NCI-H524 (cell line): Measurements from ENCODE around the gene FEM1B.
"Not testable (repeated sequence)": the region's sequence is repeated elsewhere in the genome, so short reads cannot be mapped to it uniquely, and the experiment has no call there.

Source experiments
- DNase-seq, 2 experiments: peaks; one replicate each; lab custom pipeline; 2025; lab: John Stamatoyannopoulos, UW

FEM1B gene

DNA sequence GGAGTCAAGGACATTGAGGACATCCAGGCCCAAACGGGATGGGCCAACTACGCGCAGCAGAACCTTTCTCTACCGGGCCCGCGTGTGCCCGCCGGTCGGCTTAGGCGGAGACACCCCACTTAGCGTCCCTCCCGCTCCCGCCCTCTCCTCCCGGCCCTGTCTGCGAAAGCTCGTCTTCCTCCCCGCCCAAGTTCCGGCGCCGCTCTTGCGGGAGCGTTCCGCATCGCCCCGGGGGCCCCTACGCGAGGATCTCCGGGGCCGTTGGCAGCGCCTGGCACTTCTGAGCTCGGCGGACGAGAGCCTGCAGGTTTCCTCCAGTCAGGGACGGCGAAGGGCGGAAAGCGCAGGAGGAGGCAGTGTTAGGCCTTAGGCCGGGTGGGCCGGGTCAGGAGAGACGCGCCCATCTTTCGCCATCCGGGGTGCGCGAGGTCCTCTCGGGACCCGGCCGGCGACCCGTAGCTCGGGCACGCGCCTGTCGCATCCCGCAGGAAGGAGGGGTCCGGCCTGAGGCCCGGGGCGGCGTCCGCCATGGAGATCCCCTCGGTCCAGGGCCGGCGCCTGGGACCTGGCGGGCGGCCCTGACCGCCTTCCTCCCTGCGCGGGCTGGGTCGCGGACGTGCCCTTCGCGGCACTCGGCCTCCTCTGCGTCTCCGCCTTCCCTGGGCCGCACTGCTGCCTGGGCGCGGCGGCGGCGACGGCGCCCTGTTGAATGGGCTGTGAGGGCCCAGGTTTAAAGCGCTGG lies at the start of gene FEM1B:
Gene FEM1B, plus strand, starts transcription at position 143 of the 742 bp plus-strand sequence. CDS start 673 bp downstream, outside the sequence.
- peak; percentile 91 for DNase-seq

DNA sequence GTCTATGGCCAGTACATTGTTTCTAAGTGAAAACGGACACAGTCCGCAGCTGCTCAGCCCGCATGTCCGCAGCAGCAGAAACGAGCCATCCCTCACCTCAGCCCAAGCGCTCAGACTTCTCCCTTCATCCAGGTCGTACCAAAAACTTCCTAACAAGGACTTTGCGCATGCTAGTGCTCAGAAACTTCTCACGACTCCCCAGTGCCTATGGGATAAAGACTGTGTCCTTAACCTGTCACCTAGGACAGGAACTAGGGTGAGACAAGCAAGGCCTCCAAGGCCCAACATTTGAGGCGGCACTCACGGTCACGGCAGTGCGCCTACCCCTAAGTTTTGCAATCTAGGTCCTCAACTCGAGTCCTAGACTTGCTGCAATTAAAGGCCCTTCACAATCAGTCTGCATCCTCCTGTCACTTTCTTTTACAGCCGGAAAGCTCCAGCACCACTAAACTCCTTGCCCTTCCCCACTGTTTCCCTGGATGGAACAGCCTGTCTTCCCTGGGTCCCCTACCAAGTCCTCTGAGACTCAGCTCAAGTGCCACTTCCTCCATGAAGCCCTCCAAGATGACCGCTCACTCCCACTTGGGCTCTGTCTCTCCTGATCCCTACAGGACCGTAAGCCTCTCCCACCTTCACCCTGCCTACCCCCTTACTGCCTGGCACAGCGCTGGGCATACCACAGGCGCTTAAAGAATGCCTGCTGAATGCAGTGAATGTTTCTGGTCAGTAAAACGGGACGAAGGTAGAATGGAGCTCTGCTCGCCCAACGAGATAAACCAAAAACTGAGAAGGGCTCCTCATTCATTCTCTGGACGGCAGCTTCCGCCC lies 49.2 kb upstream of the FEM1B start:
- DNase-seq, result peak in 1 of 2 experiments; percentile 28

DNA sequence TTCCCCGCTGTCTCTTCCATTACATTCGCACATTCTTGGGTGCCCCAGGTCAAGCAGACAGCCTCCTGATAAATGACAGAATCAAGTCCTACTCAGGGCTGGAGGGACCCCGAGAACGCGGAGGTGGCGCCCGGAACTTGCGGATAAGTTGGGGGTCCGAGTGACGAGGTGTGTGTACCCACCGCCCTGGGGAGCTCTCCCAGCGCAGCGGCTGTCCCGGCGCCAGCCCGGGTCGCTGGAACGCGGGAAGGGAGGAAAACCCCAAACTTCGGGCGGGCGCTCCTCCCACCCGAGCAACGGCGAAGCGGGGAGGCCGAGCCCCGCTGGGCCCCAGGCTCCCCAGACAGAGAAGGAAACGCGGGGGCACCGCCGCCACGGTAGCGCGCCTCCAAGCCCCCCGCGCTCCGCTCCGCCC lies 48.6 kb upstream of the FEM1B start:
- peak in 1 of 2 experiments; percentile 49 for DNase-seq

DNA sequence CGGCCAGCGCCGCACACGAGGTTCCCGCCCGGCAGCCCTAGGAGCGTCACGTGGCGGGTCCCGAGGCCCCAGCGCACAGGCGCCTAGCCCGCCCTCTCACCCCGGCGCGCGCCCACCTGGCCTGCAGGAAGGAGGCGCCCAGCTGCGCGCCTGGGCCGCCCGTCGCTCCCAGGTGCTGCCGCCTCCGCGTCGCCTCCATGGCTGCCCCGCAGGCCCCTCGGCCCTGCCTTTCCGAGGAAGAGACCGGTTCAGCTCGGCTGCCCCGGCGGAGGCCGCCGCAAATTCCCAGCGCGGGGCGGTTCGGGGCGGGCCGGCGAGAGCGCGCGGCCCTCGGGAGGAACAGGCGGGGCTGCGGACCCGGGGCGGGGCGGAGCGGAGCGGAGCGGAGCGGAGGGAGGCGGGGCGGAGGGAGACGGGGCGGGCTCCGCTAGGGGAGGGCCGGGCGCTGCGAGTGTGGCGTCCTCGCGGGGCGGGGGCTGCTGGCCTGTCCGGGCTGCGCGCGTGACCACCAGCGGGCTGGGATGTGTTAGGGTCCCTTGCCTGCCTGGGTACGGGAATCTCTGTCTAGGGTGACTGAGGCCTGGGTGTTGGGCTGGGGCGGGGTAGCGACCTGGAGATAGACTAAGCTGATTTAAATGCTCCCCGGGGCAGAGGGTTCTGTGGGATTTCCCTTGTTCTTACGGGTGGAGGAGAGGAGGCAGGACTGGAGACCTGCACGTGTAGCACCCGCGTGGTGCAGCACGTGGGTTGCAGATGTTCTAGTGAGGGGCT lies 48.0 kb upstream of the FEM1B start, which contains the start of gene CLN6:
Gene CLN6, minus strand, starts transcription at position 343 of the 771 bp plus-strand sequence. Its CDS starts 144 bp downstream, at position 199.
- peak; percentile 69 to 84 for DNase-seq

DNA sequence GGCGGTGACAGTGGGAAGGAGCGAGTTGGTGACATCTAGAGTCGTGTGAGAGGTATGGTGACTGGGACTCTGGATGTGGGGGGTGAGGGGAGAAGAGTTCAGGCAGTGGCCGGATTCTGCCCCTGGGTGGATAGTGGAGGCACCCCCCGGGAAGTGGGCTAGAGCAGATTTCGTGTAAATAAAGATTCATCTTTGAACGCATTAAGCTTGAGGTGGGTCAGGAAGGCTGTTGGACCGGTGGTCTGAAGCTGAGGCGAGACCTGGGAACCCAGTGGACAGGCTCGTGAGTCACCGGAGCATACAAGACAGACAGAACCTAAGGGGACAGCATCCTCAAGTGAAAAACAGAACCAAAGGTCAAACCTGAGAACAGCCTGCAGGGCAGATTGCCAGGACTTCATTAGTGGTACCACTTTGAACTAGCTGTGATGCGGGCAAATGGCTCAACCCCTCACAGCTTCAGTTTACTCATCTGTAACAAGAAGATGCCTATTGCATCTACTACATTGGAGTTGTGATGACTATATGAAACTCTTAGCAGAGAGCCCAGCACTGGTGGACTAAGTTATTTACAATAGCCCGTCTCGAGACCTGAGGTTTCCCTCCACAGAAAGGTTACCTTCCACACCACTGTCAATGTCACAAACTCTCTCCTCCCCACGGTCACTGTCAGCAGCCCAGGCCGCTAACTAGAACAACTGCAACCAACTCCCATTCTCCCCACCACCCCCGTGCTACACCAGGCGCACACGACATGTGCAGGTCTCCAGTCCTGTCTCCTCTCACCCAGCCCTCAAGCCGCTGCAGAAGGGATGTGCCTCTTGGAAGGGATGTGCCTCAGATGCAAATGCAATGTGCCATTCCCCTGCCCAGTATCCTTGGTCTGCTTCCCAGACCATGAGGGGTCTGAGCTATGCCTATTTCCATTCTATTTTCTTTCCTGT lies 47.1 kb upstream of the FEM1B start:
- DNase-seq, result peak; percentile 53 to 60

DNA sequence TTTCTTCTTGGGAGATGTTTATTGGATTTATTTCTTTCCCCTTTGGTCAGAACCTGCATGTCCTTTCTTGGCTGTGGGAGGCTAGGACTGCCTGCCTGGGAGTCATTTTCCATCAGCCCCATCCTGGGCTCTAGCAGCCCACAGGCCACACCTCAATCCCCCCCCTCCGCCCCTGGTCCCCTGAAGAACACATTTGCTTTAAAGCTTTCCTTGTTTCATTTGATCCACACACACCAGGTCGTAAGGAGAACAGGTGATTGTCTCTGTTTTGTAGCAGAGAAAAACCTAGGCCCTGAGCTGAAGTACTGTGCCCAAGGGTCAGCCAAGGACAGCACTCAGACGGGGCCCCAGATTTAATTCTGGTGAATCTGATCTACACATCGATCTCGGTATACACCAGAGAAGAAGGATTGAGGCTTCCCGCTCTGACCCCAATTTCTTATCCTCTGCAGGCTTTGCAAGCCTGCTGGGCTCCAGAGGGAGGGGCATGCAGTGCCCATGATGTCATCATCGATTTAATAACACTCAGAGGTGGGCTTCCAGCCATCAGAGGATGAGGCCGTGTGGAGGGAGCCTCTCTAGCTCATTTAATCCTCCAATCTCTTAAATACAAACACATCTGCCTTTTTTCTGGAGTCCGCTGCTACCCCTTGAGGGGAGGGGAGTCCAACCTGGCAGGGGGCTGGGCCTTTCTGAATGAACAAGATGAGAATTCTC lies 46.3 kb upstream of the FEM1B start:
- peak; percentile 97 to 99 for DNase-seq

DNA sequence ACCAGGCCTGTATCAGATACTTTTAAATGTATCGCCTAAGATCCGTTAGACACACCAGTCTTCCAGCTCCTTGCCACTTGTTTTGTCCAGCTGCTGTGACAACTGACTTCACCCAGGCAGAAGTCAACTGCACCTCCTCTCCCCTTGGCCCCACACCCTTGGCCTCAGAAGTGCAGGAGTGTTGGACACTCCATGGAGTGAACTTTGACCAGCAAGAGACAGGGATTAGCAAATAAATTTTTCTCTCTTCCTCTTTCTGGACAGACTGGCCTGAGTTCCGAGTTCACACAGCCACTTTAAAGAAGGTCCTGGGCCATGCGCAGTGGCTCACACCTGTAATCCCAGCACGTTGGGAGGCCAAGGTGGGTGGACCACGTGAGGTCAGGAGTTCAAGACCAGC lies 45.1 kb upstream of the FEM1B start:
- DNase-seq, result no peak

DNA sequence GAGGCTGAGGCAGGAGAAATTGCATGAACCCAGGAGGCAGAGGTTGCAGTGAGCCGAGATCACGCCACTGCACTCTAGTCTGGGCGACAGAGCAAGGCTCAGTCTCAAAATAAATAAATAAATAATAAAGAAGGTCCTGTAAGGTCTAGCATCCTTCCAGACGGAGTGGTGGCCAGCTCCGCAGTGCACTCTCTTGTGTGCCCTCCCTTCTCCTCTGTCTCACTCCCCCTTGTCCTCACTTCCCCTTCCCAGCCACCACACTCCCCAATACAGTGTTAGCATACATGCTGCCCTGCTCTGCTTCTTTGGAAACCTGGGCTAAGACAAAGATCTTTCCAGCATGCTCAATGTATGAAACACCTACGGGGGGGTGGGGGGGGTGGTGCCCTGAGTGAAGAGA lies 44.6 kb upstream of the FEM1B start:
- DNase-seq, result no peak

DNA sequence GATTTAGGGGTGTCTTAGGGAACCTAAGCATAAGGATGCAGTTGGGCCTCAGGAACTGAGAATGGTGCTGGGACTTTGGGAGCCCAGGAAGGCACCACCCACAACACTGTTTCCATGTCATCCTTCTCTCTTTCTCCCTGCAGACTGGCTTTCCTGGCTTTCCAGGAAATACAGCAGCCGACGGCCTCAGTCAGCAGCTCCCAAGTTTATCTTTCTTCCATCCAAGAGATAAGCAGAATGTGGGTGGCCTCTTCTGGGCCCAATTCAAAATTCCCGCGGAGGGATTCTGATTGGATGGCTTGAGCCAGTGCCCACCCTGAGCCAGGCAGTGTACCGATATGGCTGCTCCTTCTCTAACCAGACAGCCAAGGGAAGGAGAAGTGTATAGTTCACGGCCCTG lies 43.5 kb upstream of the FEM1B start:
- no peak for DNase-seq

DNA sequence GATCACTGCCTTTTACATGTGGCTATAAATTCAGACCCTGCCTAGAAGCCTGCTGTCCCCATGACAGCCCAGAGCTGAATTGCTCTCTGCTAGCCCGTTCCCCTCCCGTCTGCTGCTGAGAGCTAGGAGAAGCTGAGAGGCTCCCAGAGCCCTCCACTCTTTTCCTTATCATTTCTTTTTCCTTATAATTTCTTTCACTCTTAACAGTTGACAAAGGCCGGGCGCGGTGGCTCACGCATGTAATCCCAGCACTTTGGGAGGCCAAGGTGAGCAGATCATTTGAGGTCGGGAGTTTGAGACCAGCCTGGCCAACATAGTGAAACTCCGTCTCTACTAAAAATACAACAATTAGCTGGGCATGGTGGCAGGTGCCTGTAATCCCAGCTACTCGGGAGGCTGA lies 43.0 kb upstream of the FEM1B start:
- DNase-seq, result not testable (repeated sequence)

DNA sequence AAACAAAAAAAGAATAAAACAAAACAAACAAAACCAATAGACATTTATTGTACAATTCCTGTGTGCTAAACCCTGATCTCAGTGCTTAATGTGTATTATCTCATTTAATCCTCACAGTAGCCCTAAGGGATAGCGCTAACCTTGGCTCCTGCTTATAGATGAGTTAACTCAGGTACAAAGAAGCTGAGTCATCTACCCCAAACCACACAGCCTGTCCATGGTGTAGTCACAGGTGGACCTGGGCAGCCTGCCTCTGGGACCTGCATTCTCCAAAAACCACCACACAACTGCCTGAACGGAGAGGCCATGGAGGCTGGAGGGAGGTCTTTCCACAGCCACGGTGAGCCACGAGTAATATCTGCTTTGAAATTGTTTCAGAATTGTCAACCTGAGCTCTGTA lies 42.5 kb upstream of the FEM1B start:
- no peak for DNase-seq

DNA sequence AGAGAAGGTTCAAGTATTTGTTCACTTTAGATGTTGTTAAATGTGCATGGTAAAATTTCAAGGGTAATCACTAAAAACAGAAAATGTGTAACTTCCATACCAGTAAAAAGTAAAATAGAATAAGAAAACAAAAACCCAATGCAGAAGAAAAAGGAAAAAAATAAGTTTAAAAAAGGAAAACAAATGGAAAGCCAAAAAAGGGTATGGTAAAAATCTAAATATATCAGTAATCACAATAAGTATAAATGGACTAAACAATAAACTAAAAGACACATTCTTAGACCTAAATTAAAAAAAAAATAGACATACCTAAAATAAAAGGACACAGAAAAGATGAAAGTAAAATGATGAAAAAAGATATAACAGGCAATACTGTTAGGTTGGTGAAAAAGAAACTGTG lies 38.5 kb upstream of the FEM1B start:
- no peak for DNase-seq

DNA sequence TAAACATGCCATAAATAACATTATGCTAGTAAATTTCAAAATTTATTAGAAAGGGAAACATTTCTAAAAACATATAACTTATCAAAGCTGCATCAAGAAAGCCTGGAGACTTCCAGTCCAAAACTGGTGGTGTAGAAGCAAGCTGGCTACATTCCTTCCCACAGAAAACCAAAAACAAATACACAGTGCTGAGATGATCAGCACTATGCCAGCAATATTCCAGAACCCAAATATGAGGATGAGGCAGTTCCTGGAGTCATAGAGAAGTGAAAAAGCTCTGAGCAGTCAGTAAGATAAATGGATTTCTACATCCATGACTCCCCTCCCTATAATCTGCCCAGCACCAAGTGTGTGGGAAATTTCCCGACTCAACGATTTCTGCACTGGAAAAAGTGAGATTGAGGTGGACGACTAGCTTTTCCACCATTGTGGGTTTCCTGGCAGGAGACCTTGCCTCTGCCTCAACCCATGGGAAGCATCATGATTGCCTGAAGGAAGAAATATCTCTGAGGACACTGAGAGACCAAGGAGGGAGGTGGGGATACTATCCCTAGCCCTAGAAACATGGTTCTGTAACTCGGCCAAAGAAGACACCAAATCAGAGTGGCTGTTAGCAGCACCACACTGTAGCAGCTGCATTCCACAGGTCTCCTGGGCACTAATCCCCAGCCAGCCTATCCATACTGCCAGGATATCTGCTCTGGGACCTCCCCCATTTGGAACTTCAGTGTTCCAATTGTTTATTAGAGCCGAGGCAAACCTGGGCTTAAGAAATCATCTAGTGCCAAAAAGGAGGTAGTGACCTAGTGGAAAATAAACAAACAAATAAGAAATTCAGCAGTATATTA lies 36.2 kb upstream of the FEM1B start:
- DNase-seq, result no peak

DNA sequence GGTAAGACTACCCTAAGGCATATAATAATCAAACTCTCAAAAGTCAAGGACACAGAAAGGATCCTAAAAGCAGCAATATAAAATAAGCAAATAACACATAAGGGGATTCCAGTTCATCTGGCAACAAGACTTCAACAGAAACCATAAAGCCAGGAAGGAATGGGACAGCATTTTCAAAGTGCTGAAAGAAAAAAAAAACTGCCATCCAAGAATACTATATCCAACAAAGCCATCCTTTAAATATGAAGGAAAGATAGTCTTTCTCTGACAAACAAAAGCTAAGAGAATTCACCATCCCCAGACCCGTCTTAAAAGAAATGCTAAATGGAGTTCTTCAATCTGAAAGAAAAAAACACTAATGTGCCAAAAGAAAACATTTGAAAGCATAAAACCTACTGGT lies 33.3 kb upstream of the FEM1B start:
- no peak for DNase-seq

DNA sequence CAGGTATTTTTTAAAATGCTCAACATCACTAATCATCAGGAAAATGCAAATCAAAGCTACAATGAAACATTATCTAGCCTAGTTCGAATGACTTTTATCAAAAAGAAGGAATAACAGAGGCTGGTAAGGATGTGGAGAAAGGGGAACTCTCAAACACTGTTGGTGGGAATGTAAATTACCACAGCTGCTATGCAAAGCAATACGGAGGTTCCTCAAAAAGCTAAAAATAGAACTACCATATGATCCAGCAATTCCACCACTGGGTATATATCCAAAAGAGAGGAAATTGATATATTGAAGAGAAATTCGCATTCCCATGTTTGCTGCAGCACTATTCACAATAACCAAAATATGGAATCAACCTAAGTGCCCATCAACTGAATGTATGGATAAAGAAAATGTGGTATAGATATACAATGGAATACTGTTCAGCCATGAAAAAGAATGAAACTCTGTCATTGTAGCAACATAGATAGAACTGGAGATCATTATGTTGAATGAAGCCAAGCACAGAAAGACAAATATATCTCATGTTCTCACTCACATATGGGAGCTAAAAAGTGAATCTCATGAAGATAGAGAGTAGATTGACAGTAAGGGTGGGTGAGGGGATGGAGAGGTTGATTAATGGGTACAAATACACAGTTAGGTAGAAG lies 28.4 kb upstream of the FEM1B start:
- no peak for DNase-seq

DNA sequence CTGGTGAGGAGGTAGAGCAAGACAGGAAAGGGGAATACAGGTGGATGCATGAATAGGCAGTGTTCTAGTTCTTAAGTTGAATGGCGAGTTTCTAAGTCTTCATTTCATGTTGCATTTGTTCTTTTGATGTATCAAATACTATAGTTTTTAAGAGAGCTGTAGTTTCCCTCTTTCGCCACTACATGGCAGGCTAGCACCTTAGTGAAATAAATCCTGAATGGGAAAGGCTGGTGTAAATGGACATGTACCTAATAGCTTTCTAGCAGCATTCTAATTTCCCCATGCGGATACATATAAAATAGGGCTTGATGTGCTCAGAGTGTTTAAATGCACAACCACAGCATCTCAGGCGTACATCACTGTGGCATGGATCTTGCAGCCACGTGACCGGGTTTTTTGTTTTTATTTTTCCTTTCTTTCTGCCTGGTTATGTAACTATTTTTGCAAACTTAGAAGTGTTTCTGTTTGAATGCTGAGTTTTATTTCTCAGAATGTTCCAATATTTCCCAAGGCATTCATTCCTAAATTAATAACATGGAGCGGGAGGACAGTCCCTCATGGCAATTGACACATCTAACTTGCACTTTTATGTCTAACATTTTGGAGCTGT lies 24.5 kb upstream of the FEM1B start:
- DNase-seq, result peak; percentile 79 to 87

DNA sequence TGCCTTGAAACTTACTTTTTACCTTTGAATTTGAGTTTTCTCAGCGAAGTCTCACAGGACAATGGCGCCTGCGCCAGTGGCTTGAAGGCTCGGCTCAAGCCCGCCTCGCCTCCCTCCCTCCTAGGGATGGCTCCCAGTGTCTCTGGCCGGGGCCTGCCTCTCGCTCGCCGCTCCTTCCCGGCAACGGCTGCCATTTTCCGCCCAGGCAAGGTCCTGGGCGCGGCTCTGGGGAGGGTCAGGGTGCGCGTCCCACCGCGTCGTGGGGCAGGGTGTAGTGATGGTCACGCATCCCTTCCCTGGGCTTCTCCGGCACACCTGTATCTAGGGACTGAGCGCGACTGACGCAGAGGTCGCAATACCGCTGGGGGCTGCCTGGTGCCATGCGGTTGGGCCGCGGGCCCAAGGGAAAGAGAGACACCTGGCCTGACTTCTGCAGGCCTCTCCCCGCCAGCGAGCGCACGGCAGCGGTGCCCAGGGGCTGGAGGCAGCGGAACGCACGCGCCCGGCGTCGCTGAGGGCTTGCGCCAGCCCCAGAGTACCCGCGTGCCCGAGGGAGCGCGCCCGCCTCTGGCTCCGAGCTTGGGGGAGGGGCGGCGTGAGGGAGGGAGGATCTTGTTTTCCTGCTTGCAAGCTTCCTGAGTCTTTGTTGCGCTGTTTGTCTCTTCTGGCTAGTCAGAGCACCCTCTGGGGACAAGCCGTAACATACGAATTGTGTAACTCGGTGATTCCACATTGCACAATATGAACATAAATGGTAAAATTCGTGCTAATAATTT lies 20.7 kb upstream of the FEM1B start:
- peak; percentile 49 to 78 for DNase-seq

DNA sequence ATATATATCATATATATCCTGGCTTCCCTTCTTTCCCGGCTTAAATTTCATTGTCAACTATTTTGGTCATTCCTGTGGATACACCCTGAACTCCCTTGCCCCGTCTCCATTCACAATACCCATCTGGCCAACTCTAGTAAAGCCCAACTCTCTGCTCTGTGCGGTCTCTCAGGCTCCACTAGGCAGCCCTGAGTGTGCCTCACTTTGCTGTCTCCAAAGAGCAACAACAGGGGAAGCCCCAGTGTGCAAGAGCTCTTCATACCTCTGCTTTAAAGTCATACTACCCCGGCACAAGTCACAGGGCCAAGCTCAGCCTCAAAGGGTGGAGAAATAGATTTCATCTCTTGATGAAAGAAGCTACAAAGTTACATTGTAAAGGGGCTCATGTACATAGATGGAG lies 18.9 kb upstream of the FEM1B start:
- no peak for DNase-seq
